Lung microvascular endothelial cell (primary cell): ENCODE data around the gene HMG20B. TPM values are rescaled to one million over a fixed set of nuclear protein-coding genes. Genes with fewer than 3 reads are reported as not detected.
"Not testable (repeated sequence)": the region's sequence is repeated elsewhere in the genome, so short reads cannot be mapped to it uniquely, and the experiment has no call there.

Experiments used
- DNase-seq, 2 donors: peaks; one replicate each; pipeline versions ENCODE4 v3.0.0 to v3.0.0-alpha.2; 2010; ENCODE audit warnings: low read depth in 2 of 2
- total RNA-seq: library from RNA; depleted of rRNA; stranded (reverse); fragments of >200 nt; gene quantifications from 2 replicates; pipeline ENCODE4 v1.2.1, GENCODE V29; 2014

Gene HMG20B
- total RNA-seq, 1 donor from 2014 or later, result 60.5 TPM

- DNase-seq, result no peak
Measured at GRCh38 chr19:3556423-3556977, 16.2 kb upstream of the HMG20B start.

GRCh38 chr19:3556978-3557460, 15.7 kb upstream of the HMG20B start:
- peak; percentile 44 to 58 for DNase-seq

- DNase-seq, result peak; percentile 93 to 95
Measured at GRCh38 chr19:3557461-3558248, 15.1 kb upstream of the HMG20B start, which contains the start of gene MFSD12. TSS of gene MFSD12 (minus strand) at chr19:3557586. CDS start at chr19:3557403, 183 bp downstream.

GRCh38 chr19:3563709-3564524, 8.8 kb upstream of the HMG20B start:
- no peak for DNase-seq

GRCh38 chr19:3565139-3565538, 7.6 kb upstream of the HMG20B start:
- no peak for DNase-seq

- DNase-seq, result not testable (repeated sequence)
Measured at GRCh38 chr19:3570042-3570441, 2.7 kb upstream of the HMG20B start.

- DNase-seq, result no peak
Measured at GRCh38 chr19:3570606-3571011, 2.1 kb upstream of the HMG20B start.

- DNase-seq, result peak; percentile 100
Measured at GRCh38 chr19:3572132-3572854, 451 bp upstream of the HMG20B start.

- peak in 1 of 2 donors; percentile 35 for DNase-seq
Measured at GRCh38 chr19:3573162-3573857, 566 bp downstream of the HMG20B start.

- DNase-seq, result peak; percentile 99
Measured at GRCh38 chr19:3573858-3574637, 1.3 kb downstream of the HMG20B start.

- DNase-seq, result peak; percentile 51 to 63
Measured at GRCh38 chr19:3575260-3575741, 2.6 kb downstream of the HMG20B start.

GRCh38 chr19:3575949-3576673, 3.4 kb downstream of the HMG20B start:
- DNase-seq, result no peak

GRCh38 chr19:3576696-3577443, 4.1 kb downstream of the HMG20B start:
- DNase-seq, result peak; percentile 70 to 75

- DNase-seq, result no peak
Measured at GRCh38 chr19:3577723-3578344, 5.1 kb downstream of the HMG20B start.

GRCh38 chr19:3578390-3578789, 5.6 kb downstream of the HMG20B start:
- no peak for DNase-seq

- peak; percentile 72 to 92 for DNase-seq
Measured at GRCh38 chr19:3580156-3580934, 7.6 kb downstream of the HMG20B start.

- not testable (repeated sequence) for DNase-seq
Measured at GRCh38 chr19:3581792-3582191, 9.0 kb downstream of the HMG20B start.
